PC-3 (cell line): ENCODE results near the gene KRT86. TPM values are rescaled to one million over a fixed set of nuclear protein-coding genes. Genes with fewer than 3 reads are reported as not detected.

Source experiments
- ATAC-seq: fragments of 200-7000 bp; cut with Tn5 transposase; 2 replicates; pipeline ENCODE4 v1.9.1; 2020; ENCODE audit warnings: mild to moderate bottlenecking, moderate library complexity
- BruUV-seq: library from RNA; stranded (reverse); fragments of 400-500 nt; replicated peaks from 2 replicates; lab custom pipeline; 2021; lab: Mats Ljungman, UMichigan
- CTCF ChIA-PET: fragments of 300-600 bp; sonication (Branson Sonifier 250); formaldehyde crosslinking; loops from one replicate; lab custom pipeline; 2022; ENCODE audit warnings: antibody characterized with exemption; lab: Charles Lee
- POLR2A ChIA-PET: fragments of 300-600 bp; sonication (Branson Sonifier 250); formaldehyde crosslinking; loops from one replicate; lab custom pipeline; 2022; ENCODE audit warnings: antibody characterized with exemption; ENCODE audit not compliant: unreplicated experiment; lab: Charles Lee
- DNase-seq: peaks from one replicate; pipeline ENCODE4 v3.0.0-alpha.2; 2015
- H2AFZ ChIP-seq: fragments of 300-600 bp; sonication (generic); 2 replicates; pipeline ENCODE4 v1.6.0; 2016; ENCODE audit warnings: antibody characterized with exemption, low read length
- H3F3A ChIP-seq: fragments of 300-600 bp; sonication (generic); one replicate; pipeline ENCODE4 v1.6.0; 2017; ENCODE audit warnings: antibody characterized with exemption, low read length, control low read depth, mild to moderate bottlenecking; ENCODE audit not compliant: unreplicated experiment
- H3K27ac ChIP-seq: fragments of 300-600 bp; sonication (generic); 2 replicates; pipeline ENCODE4 v1.5.1; 2016; ENCODE audit warnings: mild to moderate bottlenecking, low read length
- H3K27me3 ChIP-seq: fragments of 300-600 bp; sonication (generic); 2 replicates; pipeline ENCODE4 v1.6.1; 2016; ENCODE audit warnings: low read length, mixed read lengths
- H3K36me3 ChIP-seq: fragments of 300-600 bp; sonication (generic); 2 replicates; pipeline ENCODE4 v1.6.1; 2016; ENCODE audit warnings: low read depth, mixed run types, low read length, mixed read lengths
- H3K4me1 ChIP-seq: fragments of 300-600 bp; sonication (generic); 2 replicates; pipeline ENCODE4 v1.5.1; 2016; ENCODE audit warnings: low read length; ENCODE audit not compliant: insufficient read depth
- H3K4me2 ChIP-seq: fragments of 300-600 bp; sonication (generic); 2 replicates; pipeline ENCODE4 v1.6.0; 2016; ENCODE audit warnings: low read length
- H3K4me3 ChIP-seq: fragments of 300-600 bp; sonication (generic); 2 replicates; pipeline ENCODE4 v1.5.1; 2016; ENCODE audit warnings: mild to moderate bottlenecking, low read length, mixed read lengths
- H3K79me2 ChIP-seq: fragments of 300-600 bp; sonication (generic); 2 replicates; pipeline ENCODE4 v1.6.1; 2017; ENCODE audit warnings: low read length, mixed read lengths
- H3K9ac ChIP-seq: fragments of 300-600 bp; sonication (generic); 2 replicates; pipeline ENCODE4 v1.6.0; 2016; ENCODE audit warnings: mild to moderate bottlenecking, low read length
- H3K9me2 ChIP-seq: fragments of 300-600 bp; sonication (generic); replicated peaks from 2 replicates; pipeline ENCODE4 v1.6.1; 2016; ENCODE audit warnings: mixed run types, low read length, mixed read lengths
- H3K9me3 ChIP-seq: fragments of 300-600 bp; sonication (generic); 2 replicates; pipeline ENCODE4 v1.6.1; 2016; ENCODE audit warnings: low read length, mixed read lengths
- H4K20me1 ChIP-seq: fragments of 300-600 bp; sonication (generic); 2 replicates; pipeline ENCODE4 v1.6.1; 2016; ENCODE audit warnings: low read length, mixed read lengths
- EZH2 ChIP-seq: fragments of 300-600 bp; sonication (generic); IDR thresholded peaks from one replicate; pipeline ENCODE4 v1.6.1; 2017; ENCODE audit warnings: antibody characterized with exemption, mild to moderate bottlenecking, low read length; ENCODE audit not compliant: unreplicated experiment
- EZH2phosphoT487 ChIP-seq: fragments of 300-600 bp; sonication (generic); IDR thresholded peaks from 2 replicates; pipeline ENCODE4 v1.6.1; 2018; ENCODE audit warnings: mild to moderate bottlenecking, antibody characterized with exemption, low read length, borderline replicate concordance
- intact Hi-C: fragments of 100-400 bp; cut with micrococcal nuclease; formaldehyde crosslinking; loops from 2 replicates; pipeline ENCODE4 v1.9.0; 2023
- total RNA-seq: library from RNA; depleted of rRNA; stranded (reverse); fragments of >200 nt; gene quantifications from 2 replicates; pipeline ENCODE4 v1.2.3, GENCODE V29; 2014
- TF ChIP-seq, protein P1 (sequence below): fragments of 300-600 bp; sonication (generic); conservative IDR thresholded peaks from 2 replicates; pipeline ENCODE4 v1.5.1; 2017; ENCODE audit warnings: antibody characterized with exemption, low read depth, mild to moderate bottlenecking, low read length

Gene KRT86
- total RNA-seq, 1 experiment from 2014 or later: 1.2 TPM

DNA sequence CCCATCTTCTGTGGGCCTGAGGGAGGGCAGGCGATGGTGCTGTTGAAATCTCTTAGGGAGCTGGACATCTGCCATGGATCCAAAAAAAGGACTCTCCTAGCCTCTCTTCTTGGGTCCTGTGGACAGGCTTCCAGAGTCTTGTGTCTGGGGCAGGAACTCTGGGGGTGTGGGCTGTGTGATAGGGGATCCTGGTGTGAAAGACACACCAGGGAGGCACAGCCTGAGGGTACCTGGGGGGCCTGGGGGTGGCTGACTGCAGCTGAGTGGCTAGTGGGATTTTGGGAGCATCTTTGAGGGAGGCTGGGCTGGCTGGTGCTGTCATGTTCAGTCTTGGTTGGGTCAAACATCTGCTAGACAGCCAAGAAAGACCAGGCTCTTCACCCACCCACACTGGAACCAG is 48.6 kb downstream of the KRT86 start:
- no peaks in the 10 kb centered on the region for H4K20me1 ChIP-seq
- intact Hi-C loops: no loop called here
- H3K4me3 ChIP-seq: no peak overlapping the region
- H3K79me2 ChIP-seq: no peaks in the 10 kb centered on the region
- no peak for ATAC-seq
- POLR2A ChIA-PET: no interaction called here
- H3K9me2 ChIP-seq: no peaks in the 10 kb centered on the region
- CTCF ChIA-PET: no interaction called here
- no peak overlapping the region for H3K9ac ChIP-seq
- H3K4me2 ChIP-seq: no peak overlapping the region
- no peaks in the 10 kb centered on the region for H3K9me3 ChIP-seq
- H3K27ac ChIP-seq: no peak overlapping the region
- no peak overlapping the region for H2AFZ ChIP-seq
- peaks cover 11% of the 10 kb centered on the region for H3K4me1 ChIP-seq
- TF ChIP-seq, protein P1, sequence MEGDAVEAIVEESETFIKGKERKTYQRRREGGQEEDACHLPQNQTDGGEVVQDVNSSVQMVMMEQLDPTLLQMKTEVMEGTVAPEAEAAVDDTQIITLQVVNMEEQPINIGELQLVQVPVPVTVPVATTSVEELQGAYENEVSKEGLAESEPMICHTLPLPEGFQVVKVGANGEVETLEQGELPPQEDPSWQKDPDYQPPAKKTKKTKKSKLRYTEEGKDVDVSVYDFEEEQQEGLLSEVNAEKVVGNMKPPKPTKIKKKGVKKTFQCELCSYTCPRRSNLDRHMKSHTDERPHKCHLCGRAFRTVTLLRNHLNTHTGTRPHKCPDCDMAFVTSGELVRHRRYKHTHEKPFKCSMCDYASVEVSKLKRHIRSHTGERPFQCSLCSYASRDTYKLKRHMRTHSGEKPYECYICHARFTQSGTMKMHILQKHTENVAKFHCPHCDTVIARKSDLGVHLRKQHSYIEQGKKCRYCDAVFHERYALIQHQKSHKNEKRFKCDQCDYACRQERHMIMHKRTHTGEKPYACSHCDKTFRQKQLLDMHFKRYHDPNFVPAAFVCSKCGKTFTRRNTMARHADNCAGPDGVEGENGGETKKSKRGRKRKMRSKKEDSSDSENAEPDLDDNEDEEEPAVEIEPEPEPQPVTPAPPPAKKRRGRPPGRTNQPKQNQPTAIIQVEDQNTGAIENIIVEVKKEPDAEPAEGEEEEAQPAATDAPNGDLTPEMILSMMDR: no peak
- no peaks in the 10 kb centered on the region for H3K36me3 ChIP-seq
- no peak for DNase-seq
- H3K27me3 ChIP-seq: no peaks in the 10 kb centered on the region
- BruUV-seq: no TSS peak
- no peaks in the 10 kb centered on the region for H3F3A ChIP-seq

DNA sequence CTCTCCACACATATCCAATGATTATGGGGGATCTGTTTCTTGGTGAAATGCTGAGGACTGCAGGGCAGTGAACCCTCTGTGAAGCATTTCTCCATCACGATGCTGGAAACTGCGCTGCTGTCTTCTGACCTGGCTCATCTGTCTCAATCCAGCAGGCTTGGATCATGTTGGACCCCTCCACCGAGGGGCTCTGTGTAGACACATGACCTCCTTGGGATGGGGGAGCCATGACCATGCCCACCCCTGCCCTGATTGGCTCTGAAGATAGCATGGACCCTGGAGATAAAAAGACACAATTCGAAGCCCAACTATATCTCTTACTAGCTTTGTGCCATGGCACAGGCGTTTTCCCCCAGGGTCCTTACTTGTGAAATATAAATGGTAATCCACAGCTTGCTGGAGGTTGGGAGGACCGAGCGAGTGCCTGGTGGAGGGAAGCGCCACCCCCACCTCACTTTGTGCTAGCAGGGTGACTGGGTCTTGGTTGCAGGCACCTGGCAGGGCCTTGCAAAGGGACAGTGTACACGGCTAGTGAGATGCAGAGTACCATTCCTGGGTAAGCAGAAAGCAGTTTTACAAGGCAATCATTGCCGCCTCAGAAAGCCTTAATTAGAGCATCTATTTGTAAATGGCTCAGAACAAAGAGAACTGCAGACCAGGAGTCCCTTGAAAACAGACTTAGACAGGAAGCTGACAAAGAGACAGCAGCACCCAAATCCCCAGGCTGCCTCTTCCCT is 49.1 kb downstream of the KRT86 start:
- TF ChIP-seq, protein P1: no peak
- TF ChIP-seq EZH2phosphoT487 (no peak), EZH2 (no peak)
- no peak for ATAC-seq

DNA sequence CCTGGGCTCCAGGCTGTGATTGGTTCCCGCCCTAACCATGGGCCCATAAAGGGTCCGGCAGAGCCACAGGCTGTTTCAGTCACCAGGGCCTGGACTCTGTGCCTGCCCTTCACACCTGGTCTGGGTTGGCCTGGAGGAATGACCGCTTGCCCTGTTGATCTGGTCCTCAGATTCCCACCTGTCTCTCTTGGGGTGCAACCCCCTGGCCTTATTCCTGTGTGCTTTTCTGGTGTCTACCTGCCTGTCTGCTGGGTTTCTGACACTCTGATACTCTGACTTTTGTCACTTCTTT is 49.7 kb downstream of the KRT86 start:
- H3K79me2 ChIP-seq: no peaks in the 10 kb centered on the region
- TF ChIP-seq, protein P1: no peak
- TF ChIP-seq EZH2phosphoT487 (no peak), EZH2 (no peak)
- H3K27ac ChIP-seq: no peak overlapping the region
- DNase-seq: no peak
- intact Hi-C loops: no loop called here
- H3K9ac ChIP-seq: no peak overlapping the region
- H3K4me3 ChIP-seq: no peak overlapping the region
- no peak overlapping the region for H3K4me2 ChIP-seq
- no peak overlapping the region for H2AFZ ChIP-seq
- POLR2A ChIA-PET: no interaction called here
- no peak for ATAC-seq
- no TSS peak for BruUV-seq
- H3K27me3 ChIP-seq: no peaks in the 10 kb centered on the region
- no peaks in the 10 kb centered on the region for H3K36me3 ChIP-seq
- H3K4me1 ChIP-seq: peaks cover 15% of the 10 kb centered on the region
- CTCF ChIA-PET: no interaction called here
- H3K9me3 ChIP-seq: no peaks in the 10 kb centered on the region
- no peaks in the 10 kb centered on the region for H3F3A ChIP-seq
- H3K9me2 ChIP-seq: no peaks in the 10 kb centered on the region
- no peaks in the 10 kb centered on the region for H4K20me1 ChIP-seq

More for the DNA sequence above, 49.1 kb downstream of the KRT86 start:
- Histone ChIP-seq H3K4me3 (no peak overlapping the region), H3K79me2 (no peaks in the 10 kb centered on the region), H4K20me1 (no peaks in the 10 kb centered on the region), H3K27me3 (no peaks in the 10 kb centered on the region), H3K36me3 (no peaks in the 10 kb centered on the region), H3K4me1 (peaks cover 15% of the 10 kb centered on the region), H2AFZ (no peak overlapping the region), H3K9ac (no peak overlapping the region), H3K27ac (no peak overlapping the region), H3K4me2 (no peak overlapping the region), H3K9me2 (no peaks in the 10 kb centered on the region), H3K9me3 (no peaks in the 10 kb centered on the region), H3F3A (no peaks in the 10 kb centered on the region)
- no peak for DNase-seq
- ChIA-PET POLR2A (no interaction called here), CTCF (no interaction called here)
- intact Hi-C loops: no loop called here
- BruUV-seq: no TSS peak
